SK-N-SH treated with all-trans-retinoic acid at 6 μM for 48 hours (cell line): ENCODE measurements around the gene LRGUK.

ENCODE experiments used
- ATAC-seq: fragments of 200-7000 bp; cut with Tn5 transposase; 3 replicates; pipeline ENCODE4 v1.9.1; 2020; ENCODE audit warnings: mild to moderate bottlenecking, moderate library complexity
- ARNTL ChIP-seq: fragments of 450-650 bp; formaldehyde crosslinking; IDR thresholded peaks from 2 replicates; pipeline ENCODE4 v1.5.0; 2020; ENCODE audit warnings: low read depth, mild to moderate bottlenecking, moderate library complexity, borderline replicate concordance
- BACH2 ChIP-seq: fragments of 250-450 bp; sonication (Bioruptor Pico); IDR thresholded peaks from 2 replicates; pipeline ENCODE4 v1.9.0; 2021; ENCODE audit warnings: mild to moderate bottlenecking, borderline replicate concordance
- CSDC2 ChIP-seq: fragments of 250-450 bp; sonication (Bioruptor Pico); IDR thresholded peaks from 2 replicates; pipeline ENCODE4 v1.5.0; 2020; ENCODE audit warnings: mild to moderate bottlenecking, moderate library complexity
- ESRRG ChIP-seq: fragments of 250-450 bp; sonication (Bioruptor Pico); IDR thresholded peaks from 2 replicates; pipeline ENCODE4 v1.6.1; 2021; ENCODE audit warnings: mild to moderate bottlenecking
- GLIS3 ChIP-seq: fragments of 250-450 bp; sonication (Bioruptor Pico); IDR thresholded peaks from 2 replicates; pipeline ENCODE4 v1.5.0; 2020; ENCODE audit warnings: mild to moderate bottlenecking, moderate library complexity
- ISL1 ChIP-seq: fragments of 250-450 bp; sonication (Bioruptor Pico); IDR thresholded peaks from 2 replicates; pipeline ENCODE4 v2.1.2; 2022; ENCODE audit warnings: mild to moderate bottlenecking, moderate library complexity
- OSR1 ChIP-seq: fragments of 250-450 bp; sonication (Bioruptor Pico); IDR thresholded peaks from 2 replicates; pipeline ENCODE4 v1.8.0; 2022; ENCODE audit warnings: moderate library complexity, mild to moderate bottlenecking, inconsistent platforms
- PPARA ChIP-seq: fragments of 250-450 bp; sonication (Bioruptor Pico); IDR thresholded peaks from 2 replicates; pipeline ENCODE4 v1.5.0; 2020; ENCODE audit warnings: mild to moderate bottlenecking, borderline replicate concordance
- RARB ChIP-seq: fragments of 250-450 bp; sonication (Bioruptor Pico); IDR thresholded peaks from 2 replicates; pipeline ENCODE4 v1.8.0; 2021; ENCODE audit warnings: mild to moderate bottlenecking, moderate library complexity
- SNAI2 ChIP-seq: fragments of 250-450 bp; sonication (Bioruptor Pico); IDR thresholded peaks from 2 replicates; pipeline ENCODE4 v1.5.0; 2020; ENCODE audit warnings: mild to moderate bottlenecking, moderate library complexity
- TCF4 ChIP-seq: fragments of 250-450 bp; sonication (Bioruptor Pico); IDR thresholded peaks from 2 replicates; pipeline ENCODE4 v1.8.0; 2021; ENCODE audit warnings: mild to moderate bottlenecking, moderate library complexity, borderline replicate concordance
- TOX ChIP-seq: fragments of 250-450 bp; sonication (Bioruptor Pico); IDR thresholded peaks from 2 replicates; pipeline ENCODE4 v1.8.0; 2021; ENCODE audit warnings: mild to moderate bottlenecking, moderate library complexity, borderline replicate concordance
- ZC3H10 ChIP-seq: fragments of 250-450 bp; sonication (Bioruptor Pico); IDR thresholded peaks from 2 replicates; pipeline ENCODE4 v1.5.1; 2021; ENCODE audit warnings: mild to moderate bottlenecking, moderate library complexity
- ZFP3 ChIP-seq: fragments of 250-450 bp; sonication (Bioruptor Pico); IDR thresholded peaks from 2 replicates; pipeline ENCODE4 v1.5.0; 2020; ENCODE audit warnings: mild to moderate bottlenecking, moderate library complexity
- ZFP30 ChIP-seq: fragments of 450-650 bp; formaldehyde crosslinking; IDR thresholded peaks from 2 replicates; pipeline ENCODE4 v1.5.0; 2022; ENCODE audit warnings: mild to moderate bottlenecking, moderate library complexity
- ZNF565 ChIP-seq: fragments of 450-650 bp; formaldehyde crosslinking; conservative IDR thresholded peaks from 2 replicates; pipeline ENCODE4 v1.5.0; 2020; ENCODE audit warnings: low read depth, mild to moderate bottlenecking, moderate library complexity
- ZNF70 ChIP-seq: fragments of 450-650 bp; formaldehyde crosslinking; IDR thresholded peaks from 2 replicates; pipeline ENCODE4 v1.5.0; 2020; ENCODE audit warnings: mild to moderate bottlenecking, moderate library complexity
- ZNF8 ChIP-seq: fragments of 450-650 bp; formaldehyde crosslinking; IDR thresholded peaks from 2 replicates; pipeline ENCODE4 v1.5.0; 2020; ENCODE audit warnings: mild to moderate bottlenecking, moderate library complexity
- TF ChIP-seq, protein P1 (sequence below): fragments of 250-450 bp; sonication (Bioruptor Pico); IDR thresholded peaks from 2 replicates; pipeline ENCODE4 v1.5.0; 2020; ENCODE audit warnings: mild to moderate bottlenecking, moderate library complexity
- TF ChIP-seq, protein P2 (sequence below): fragments of 250-450 bp; sonication (Bioruptor Pico); IDR thresholded peaks from 2 replicates; pipeline ENCODE4 v1.5.1; 2020; ENCODE audit warnings: low read depth, mild to moderate bottlenecking, moderate library complexity
- TF ChIP-seq, protein P3 (sequence below): fragments of 250-450 bp; sonication (Bioruptor Pico); IDR thresholded peaks from 2 replicates; pipeline ENCODE4 v1.8.0; 2020; ENCODE audit warnings: mild to moderate bottlenecking, moderate library complexity, borderline replicate concordance
- TF ChIP-seq, protein P4 (sequence below): fragments of 250-450 bp; sonication (Bioruptor Pico); IDR thresholded peaks from 2 replicates; pipeline ENCODE4 v1.8.0; 2021; ENCODE audit warnings: low read depth, mild to moderate bottlenecking, moderate library complexity, borderline replicate concordance

The LRGUK gene

DNA sequence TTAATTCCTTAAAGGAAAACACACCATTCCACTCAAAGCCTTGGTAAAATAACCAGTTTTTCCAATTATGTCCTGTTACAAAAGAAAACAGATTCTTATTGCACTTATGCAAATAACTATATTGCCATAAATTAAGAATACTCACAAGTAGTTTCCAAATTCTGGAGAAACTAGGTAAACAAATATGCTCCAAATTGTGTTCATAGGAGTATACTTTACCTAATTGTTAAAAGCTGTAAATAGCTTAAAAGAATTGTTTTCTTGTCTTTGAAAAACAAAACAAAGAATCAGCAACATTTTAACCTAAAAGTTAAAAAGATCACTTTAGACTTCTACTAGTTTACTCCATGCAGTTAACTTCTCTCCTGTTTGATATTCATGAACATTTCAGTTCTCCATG lies 38.9 kb upstream of the LRGUK start (continued):
- TF ChIP-seq, protein P1, sequence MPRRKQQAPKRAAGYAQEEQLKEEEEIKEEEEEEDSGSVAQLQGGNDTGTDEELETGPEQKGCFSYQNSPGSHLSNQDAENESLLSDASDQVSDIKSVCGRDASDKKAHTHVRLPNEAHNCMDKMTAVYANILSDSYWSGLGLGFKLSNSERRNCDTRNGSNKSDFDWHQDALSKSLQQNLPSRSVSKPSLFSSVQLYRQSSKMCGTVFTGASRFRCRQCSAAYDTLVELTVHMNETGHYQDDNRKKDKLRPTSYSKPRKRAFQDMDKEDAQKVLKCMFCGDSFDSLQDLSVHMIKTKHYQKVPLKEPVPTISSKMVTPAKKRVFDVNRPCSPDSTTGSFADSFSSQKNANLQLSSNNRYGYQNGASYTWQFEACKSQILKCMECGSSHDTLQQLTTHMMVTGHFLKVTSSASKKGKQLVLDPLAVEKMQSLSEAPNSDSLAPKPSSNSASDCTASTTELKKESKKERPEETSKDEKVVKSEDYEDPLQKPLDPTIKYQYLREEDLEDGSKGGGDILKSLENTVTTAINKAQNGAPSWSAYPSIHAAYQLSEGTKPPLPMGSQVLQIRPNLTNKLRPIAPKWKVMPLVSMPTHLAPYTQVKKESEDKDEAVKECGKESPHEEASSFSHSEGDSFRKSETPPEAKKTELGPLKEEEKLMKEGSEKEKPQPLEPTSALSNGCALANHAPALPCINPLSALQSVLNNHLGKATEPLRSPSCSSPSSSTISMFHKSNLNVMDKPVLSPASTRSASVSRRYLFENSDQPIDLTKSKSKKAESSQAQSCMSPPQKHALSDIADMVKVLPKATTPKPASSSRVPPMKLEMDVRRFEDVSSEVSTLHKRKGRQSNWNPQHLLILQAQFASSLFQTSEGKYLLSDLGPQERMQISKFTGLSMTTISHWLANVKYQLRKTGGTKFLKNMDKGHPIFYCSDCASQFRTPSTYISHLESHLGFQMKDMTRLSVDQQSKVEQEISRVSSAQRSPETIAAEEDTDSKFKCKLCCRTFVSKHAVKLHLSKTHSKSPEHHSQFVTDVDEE: no peak
- TF ChIP-seq ZC3H10 (CRISPR knock-in tag) (no peak), PPARA (CRISPR knock-in tag) (no peak)

DNA sequence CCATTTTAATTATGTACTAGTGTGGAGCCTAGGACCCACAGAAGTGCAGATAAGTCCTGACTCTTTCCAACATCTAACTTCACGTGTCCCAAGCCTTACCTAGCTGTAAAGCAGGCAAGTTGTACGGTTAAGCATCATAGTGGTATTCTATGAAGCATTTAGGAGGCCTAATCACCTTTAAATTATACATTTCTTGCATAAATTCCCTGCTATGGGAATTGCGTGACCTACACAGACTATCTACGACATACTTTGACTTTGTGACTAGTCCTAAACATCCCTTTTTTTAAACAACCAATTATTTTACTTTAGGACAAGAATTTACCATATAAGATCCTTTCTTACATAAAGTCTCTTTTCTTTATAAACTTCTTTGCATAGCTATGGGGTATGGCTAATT lies 37.7 kb upstream of the LRGUK start:
- no peak for ATAC-seq
- no peak for TF ChIP-seq ZNF70 (CRISPR knock-in tag)
- no peak for TF ChIP-seq ZC3H10 (CRISPR knock-in tag)
- TF ChIP-seq ZFP30: no peak
- TF ChIP-seq SNAI2 (CRISPR knock-in tag): no peak
- no peak for TF ChIP-seq ZFP3 (CRISPR knock-in tag)
- TF ChIP-seq, protein P2, sequence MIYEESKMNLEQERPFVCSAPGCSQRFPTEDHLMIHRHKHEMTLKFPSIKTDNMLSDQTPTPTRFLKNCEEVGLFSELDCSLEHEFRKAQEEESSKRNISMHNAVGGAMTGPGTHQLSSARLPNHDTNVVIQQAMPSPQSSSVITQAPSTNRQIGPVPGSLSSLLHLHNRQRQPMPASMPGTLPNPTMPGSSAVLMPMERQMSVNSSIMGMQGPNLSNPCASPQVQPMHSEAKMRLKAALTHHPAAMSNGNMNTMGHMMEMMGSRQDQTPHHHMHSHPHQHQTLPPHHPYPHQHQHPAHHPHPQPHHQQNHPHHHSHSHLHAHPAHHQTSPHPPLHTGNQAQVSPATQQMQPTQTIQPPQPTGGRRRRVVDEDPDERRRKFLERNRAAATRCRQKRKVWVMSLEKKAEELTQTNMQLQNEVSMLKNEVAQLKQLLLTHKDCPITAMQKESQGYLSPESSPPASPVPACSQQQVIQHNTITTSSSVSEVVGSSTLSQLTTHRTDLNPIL (CRISPR knock-in tag): no peak
- no peak for TF ChIP-seq BACH2
- TF ChIP-seq ARNTL: no peak
- TF ChIP-seq, protein P1: no peak
- TF ChIP-seq, all 23 proteins: peak for 0

DNA sequence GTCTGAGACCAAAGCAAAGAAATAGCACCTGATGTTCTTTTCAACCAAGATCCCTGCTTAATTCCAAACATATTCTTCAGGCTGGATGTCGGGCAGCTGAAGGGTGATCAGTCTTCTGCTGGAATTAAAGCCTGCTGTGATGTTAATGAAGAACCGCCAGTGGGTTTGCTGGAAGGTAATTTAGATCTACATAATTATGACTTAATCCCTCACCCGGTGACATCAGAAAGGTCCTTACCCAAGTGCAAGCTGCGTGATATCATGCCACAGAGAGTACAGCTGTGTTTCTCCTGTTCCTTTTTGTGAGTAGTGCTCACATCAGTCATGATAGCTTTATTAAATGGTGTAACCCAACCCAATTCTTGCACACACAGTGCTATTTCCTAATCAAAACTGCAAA lies 29.1 kb upstream of the LRGUK start:
- TF ChIP-seq TCF4 (no peak), GLIS3 (no peak), ZFP30 (no peak), RARB (CRISPR knock-in tag) (no peak), ESRRG (CRISPR knock-in tag) (no peak), OSR1 (CRISPR knock-in tag) (no peak), PPARA (CRISPR knock-in tag) (no peak), TOX (CRISPR knock-in tag) (no peak), ZNF8 (CRISPR knock-in tag) (no peak), ISL1 (CRISPR knock-in tag) (no peak), CSDC2 (no peak), ZNF565 (CRISPR knock-in tag) (no peak), ZFP3 (CRISPR knock-in tag) (no peak), SNAI2 (CRISPR knock-in tag) (no peak), ZNF70 (CRISPR knock-in tag) (no peak)
- TF ChIP-seq, protein P2 (CRISPR knock-in tag): no peak
- TF ChIP-seq, protein P3, sequence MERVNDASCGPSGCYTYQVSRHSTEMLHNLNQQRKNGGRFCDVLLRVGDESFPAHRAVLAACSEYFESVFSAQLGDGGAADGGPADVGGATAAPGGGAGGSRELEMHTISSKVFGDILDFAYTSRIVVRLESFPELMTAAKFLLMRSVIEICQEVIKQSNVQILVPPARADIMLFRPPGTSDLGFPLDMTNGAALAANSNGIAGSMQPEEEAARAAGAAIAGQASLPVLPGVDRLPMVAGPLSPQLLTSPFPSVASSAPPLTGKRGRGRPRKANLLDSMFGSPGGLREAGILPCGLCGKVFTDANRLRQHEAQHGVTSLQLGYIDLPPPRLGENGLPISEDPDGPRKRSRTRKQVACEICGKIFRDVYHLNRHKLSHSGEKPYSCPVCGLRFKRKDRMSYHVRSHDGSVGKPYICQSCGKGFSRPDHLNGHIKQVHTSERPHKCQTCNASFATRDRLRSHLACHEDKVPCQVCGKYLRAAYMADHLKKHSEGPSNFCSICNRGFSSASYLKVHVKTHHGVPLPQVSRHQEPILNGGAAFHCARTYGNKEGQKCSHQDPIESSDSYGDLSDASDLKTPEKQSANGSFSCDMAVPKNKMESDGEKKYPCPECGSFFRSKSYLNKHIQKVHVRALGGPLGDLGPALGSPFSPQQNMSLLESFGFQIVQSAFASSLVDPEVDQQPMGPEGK (CRISPR knock-in tag): no peak
- TF ChIP-seq, protein P1: no peak
- TF ChIP-seq, protein P4, sequence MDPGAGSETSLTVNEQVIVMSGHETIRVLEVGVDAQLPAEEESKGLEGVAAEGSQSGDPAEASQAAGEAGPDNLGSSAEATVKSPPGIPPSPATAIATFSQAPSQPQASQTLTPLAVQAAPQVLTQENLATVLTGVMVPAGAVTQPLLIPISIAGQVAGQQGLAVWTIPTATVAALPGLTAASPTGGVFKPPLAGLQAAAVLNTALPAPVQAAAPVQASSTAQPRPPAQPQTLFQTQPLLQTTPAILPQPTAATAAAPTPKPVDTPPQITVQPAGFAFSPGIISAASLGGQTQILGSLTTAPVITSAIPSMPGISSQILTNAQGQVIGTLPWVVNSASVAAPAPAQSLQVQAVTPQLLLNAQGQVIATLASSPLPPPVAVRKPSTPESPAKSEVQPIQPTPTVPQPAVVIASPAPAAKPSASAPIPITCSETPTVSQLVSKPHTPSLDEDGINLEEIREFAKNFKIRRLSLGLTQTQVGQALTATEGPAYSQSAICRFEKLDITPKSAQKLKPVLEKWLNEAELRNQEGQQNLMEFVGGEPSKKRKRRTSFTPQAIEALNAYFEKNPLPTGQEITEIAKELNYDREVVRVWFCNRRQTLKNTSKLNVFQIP (CRISPR knock-in tag): no peak
- ATAC-seq: no peak
